ENCODE measurements around the gene PLA2G4F.

The PLA2G4F gene

DNA sequence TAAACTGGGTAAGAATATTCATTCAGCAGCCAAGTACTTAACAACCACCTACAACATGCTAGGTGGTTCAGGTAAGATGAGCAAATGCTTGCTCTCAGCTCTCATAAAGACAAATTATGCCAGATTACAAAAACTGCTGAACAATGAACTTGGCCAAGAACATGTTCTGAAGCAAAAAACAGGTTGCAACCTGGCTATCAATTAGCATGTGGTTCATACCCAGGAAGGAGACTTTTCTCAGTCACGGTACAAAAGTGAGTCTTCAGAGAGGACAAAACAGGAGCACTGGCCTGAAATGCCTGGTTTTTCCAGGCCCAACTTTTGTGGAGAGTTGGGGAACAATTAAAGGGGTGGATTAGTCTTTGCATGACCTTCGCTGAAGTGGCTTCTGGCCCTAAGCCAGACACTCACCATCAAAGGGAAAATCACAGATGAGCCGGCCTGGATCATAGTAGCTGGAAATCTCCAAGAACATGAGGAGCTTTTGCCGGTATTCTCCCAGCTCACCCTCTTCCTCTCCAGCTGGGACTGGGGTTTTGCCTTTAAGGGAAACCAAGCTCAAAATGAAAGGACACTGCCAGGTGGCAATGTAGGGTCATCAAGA is 7.6 kb upstream of the PLA2G4F start:
- DNase-seq: no peak

DNA sequence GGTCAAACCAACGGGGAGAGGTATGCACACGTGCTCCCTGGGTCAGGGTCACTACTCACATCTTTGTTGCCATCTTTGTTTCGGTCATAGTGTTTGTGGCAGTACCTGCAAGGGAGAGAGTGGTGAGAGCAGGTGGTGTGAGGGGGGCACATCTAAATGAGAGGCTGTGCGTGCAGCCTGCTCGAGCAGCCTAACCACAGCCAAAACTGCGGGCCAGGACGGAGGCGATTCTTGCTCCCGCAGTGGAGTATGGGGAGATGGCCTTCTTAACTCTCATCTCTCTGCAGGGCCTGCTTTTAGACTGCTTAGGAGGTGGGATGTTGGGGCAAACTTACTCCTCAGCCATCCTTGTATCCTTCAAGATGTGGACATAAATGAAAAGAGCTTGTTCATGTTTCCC is 6.9 kb upstream of the PLA2G4F start:
- no peak for DNase-seq

- DNase-seq: no peak
Observed at GRCh38 chr15:42160136-42160535, 3.7 kb upstream of the PLA2G4F start.

DNA sequence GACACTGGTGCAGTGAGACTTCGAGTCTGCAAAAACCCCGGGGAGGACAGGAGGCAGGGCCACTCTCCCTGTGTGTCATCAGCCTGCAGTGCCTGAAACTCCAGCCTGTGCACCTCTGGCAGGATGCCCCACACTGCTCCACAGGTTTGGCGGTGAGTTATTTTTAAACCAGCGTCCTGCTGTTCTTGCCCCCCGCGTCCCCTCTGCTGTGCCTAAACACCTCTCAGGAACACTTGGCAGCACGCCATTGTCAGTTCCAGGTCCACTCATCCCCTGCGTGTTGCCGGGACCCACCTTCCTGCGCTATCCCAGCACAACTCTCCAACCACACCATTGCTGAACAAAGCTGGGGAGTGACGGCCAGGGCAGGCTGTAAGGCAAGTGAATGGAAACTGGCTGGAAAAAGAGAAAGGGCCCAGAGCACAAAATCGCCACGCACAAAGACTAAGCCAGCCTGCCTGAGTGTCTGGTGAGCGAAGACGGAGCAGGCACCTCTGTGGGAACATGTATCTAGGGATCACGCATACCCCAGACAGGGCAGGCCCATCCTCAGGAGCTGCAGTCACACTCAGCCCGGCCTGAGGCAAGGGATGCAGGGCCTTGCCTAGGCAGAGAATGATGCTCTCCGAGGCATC is 3.1 kb upstream of the PLA2G4F start:
- DNase-seq: no peak

DNA sequence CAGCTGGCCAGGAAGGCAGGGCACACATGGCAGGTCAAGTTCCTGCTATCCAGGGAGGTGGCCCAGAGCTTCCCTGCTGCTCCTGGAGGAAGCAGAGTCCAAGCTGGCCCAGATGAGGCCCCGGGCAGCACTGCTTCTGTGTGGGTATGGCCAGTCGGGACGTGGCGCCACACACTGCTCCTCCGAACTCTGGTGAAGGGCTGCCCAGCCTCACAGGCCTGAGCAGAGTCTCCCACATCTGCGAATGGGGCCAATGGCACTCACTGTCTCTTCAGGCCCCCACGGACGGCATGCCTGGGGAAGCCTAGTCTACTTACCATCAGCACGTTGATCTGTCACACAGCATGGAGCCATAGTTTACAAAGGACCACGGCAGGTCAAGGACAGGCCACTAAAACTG is 2.5 kb upstream of the PLA2G4F start:
- no peak for DNase-seq

GRCh38 chr15:42157981-42158765 is 1.7 kb upstream of the PLA2G4F start:
- DNase-seq: no peak

DNA sequence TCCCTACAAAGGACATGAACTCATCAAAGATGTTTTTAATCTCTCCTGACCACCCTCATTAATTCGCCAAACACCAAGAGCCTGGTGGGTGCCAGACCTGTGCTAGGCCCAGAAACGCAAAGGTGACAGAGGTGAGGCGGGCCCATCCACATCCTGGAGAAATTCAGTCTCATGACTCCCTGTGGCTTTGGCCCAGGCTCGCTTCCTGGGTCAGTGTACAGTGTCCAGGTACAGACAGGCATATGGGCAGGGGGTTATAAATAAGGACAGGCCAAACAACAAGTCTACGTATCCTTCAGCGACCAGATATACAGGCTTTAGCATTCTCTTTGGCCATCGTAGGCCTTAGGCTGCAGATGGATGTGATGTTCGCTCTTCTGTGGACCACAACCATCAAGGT is 945 bp upstream of the PLA2G4F start:
- DNase-seq: no peak

GRCh38 chr15:42155546-42156242 is 742 bp downstream of the PLA2G4F start:
- DNase-seq: no peak

GRCh38 chr15:42154956-42155355 is 1.5 kb downstream of the PLA2G4F start:
- no peak for DNase-seq

GRCh38 chr15:42154212-42154941 is 2.1 kb downstream of the PLA2G4F start:
- no peak for DNase-seq

DNA sequence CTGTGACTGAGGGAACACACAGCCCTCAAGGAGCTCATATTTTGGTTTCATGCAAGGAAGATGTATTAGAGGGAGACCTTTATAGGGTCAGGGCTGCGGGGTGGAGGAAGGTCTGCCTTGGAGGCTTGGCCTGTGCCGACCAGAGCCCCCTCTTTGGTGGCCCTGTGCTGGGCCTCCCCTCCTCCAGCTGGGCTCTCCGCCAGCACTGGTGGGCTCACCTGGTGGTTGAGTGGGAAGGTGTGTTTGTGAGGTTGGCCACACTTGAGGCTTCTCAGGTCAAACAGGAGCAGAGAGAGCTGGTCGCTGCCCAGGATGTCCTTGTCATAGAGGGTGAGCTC is 2.6 kb downstream of the PLA2G4F start:
- DNase-seq: no peak

DNA sequence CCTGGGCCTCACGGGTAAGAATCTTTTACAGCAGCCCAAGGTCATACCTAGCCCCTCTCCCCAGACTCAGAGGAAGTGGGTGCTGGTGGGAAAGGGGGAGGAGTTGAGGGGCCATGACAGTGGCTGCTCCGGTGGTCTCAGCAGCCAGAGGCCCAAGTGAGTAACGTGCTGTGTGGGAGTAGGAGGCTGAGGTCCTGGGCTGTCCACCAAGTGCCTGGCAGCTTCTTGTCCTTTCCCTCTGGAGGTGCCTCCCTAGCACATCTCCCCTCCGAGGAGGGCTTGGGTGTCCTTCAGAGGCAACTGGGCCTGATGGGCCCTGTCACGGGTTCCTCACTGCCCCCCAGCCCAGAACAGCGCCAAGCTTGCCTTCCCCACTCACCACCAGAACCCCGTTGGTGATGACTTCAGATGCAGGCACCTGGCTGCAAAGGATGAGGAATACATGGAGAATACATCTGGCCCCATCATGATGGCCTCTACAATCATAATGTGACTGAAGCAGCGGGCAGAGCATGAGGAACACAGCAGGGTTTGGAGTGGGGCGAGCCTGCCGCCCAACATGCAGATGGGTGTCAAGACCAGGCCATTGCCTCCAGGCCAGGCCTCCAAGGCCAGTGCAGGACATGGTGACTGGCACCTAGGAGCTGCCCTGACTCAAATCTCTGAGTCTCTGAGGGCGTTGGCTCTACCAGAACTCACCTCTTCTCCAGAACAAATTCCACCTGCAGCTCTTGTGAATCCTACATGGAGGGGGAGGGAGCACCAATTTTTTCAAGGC is 3.3 kb downstream of the PLA2G4F start:
- DNase-seq: no peak

DNA sequence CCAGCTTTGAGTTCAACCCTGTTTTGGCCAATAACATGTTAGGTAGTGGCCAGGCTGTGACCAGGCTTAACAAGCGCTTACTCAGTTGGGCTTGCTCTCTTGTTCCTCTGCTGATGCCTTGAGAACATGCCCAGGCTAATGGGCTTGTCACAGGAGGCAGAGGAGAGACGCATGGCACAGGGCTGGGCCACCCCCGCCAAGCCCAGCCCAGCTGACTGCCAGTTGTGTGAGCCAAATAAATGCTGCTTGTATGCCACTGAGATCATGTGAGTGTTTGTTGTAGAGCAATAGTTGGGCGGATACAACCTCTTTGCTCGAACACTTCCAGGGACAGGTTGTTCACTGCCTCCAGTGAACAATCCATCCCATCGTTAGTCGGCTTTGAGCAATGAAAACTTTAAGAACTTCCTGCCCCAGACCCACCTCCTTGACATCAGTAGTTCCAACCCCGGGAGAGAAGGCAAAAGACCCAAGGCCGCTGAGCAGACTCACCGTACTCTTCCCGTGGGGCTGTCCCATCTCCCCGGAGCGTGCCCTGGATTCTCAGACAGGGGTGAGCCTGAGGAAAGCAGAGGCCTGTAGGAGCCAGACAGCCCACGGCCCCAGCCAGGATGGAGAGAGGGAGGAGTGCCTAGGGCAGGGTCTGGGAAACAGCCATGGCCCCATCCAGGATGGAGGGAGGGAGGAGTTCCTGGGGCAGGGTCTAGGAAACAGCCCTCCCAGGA is 4.1 kb downstream of the PLA2G4F start:
- no peak for DNase-seq

DNA sequence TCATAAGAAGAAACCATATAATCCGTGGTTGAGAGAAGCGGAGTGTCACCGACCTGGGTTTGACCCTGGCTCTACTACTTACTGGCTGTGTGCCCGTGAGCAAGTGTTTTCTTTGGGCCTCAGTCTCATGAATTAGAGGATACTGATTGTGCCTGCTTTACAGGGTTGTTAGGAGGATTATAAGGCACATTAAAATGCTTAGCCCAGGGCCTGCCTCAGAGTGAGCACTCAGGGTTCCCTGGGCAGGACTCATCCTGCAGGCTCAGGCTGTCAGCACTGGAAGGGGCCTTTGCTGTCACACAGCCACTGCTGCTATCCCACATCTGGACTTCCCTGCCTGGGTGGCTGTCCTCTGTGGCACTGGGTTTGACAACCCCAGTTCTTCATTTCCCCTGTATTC is 4.7 kb downstream of the PLA2G4F start:
- DNase-seq: no peak

- no peak for DNase-seq
Observed at GRCh38 chr15:42151141-42151561, 5.3 kb downstream of the PLA2G4F start.

GRCh38 chr15:42150219-42150970 is 6.0 kb downstream of the PLA2G4F start:
- DNase-seq: no peak

DNA sequence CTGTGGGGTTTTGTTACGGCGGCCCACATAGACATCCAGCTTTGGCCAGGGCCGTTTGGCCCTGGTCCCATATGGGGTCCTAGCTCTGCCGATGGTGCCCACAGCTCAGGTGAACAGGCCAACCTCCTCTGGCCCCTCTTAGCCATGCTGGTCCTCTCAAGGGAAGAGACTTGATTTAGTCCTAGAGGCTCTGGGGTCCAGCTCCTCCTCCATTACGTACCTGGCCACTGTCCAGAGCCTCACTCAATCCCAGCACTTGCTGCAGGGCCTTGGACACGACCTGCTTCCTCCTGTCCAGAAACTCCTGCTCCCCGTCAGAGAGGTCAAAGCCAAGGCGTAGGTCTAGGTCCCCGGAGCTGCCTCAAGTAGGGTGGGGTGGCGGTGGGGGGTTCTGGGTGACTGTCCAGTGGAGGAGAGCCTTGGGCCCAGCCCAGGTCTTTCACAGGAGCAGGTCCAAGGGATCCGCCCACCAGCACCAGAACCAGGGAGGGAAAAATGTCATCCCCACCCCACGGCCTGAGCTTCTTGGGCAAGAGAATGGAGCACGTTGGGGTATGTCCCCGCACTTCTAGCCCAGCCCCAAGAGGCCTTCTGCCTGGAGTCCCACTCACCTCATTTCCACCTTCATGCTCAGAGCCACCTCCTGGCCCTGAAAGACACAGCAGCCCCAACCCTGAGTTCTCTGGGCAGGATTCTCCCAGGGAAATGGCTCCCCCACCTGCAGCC is 6.8 kb downstream of the PLA2G4F start:
- DNase-seq: no peak

GRCh38 chr15:42148808-42149492 is 7.5 kb downstream of the PLA2G4F start:
- no peak for DNase-seq

- no peak for DNase-seq
Observed at GRCh38 chr15:42147431-42147735, 9.1 kb downstream of the PLA2G4F start.
